ENCODE results near the gene TTC19.

DNA sequence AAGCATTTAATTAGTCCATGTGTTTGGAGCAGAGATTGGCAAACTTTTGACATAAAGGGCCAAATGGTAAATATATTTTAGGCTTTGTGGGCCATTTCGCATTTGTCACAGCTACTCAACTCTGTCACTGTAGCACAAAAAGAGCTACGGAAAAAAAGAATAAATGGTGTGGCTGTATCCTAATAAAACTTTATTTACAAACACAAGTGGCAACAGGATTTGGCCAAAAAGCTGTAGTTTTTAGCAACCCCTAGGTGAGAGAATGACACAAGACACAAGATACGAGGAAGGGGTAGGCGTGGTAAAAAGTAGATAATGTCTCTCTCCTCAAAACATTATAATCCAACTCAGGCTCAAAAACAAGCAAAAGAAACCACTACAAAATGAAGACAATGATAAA, 66.5 kb downstream of the TTC19 start:
- TF ChIP-seq, protein P1, sequence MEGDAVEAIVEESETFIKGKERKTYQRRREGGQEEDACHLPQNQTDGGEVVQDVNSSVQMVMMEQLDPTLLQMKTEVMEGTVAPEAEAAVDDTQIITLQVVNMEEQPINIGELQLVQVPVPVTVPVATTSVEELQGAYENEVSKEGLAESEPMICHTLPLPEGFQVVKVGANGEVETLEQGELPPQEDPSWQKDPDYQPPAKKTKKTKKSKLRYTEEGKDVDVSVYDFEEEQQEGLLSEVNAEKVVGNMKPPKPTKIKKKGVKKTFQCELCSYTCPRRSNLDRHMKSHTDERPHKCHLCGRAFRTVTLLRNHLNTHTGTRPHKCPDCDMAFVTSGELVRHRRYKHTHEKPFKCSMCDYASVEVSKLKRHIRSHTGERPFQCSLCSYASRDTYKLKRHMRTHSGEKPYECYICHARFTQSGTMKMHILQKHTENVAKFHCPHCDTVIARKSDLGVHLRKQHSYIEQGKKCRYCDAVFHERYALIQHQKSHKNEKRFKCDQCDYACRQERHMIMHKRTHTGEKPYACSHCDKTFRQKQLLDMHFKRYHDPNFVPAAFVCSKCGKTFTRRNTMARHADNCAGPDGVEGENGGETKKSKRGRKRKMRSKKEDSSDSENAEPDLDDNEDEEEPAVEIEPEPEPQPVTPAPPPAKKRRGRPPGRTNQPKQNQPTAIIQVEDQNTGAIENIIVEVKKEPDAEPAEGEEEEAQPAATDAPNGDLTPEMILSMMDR (IDR thresholded peaks at IDR 0.05): no peak
- TF ChIP-seq POLR2A (IDR thresholded peaks at IDR 0.05): no peak

Measured in Peyer's patch (tissue), 4 donors.